GM23338 (cell line): ENCODE results near the gene DTNA. TPM values are rescaled to one million over a fixed set of nuclear protein-coding genes. Genes with fewer than 3 reads are reported as not detected.

Experiments
- ATAC-seq: fragments of 200-7000 bp; cut with Tn5 transposase; 3 replicates; pipeline ENCODE4 v1.9.1; 2020
- DNase-seq: peaks from one replicate; pipeline ENCODE4 v3.0.0-alpha.2; 2015; ENCODE audit warnings: low spot score
- H2AFZ ChIP-seq: fragments of 200-600 bp; sonication (generic); 2 replicates; pipeline ENCODE4 v1.8.0; 2016; ENCODE audit warnings: antibody characterized with exemption, mild to moderate bottlenecking, moderate library complexity
- H3F3A ChIP-seq: fragments of 200-600 bp; sonication (generic); replicated peaks from 2 replicates; pipeline ENCODE4 v1.8.0; 2017; ENCODE audit warnings: antibody characterized with exemption, mixed run types, low read depth
- H3K27ac ChIP-seq: fragments of 200-600 bp; sonication (generic); 2 replicates; pipeline ENCODE4 v1.6.1; 2016; ENCODE audit warnings: low read depth
- H3K27me3 ChIP-seq: fragments of 200-600 bp; sonication (generic); 2 replicates; pipeline ENCODE4 v1.8.0; 2016; ENCODE audit warnings: mild to moderate bottlenecking, mixed run types, moderate library complexity; ENCODE audit not compliant: insufficient read depth
- H3K36me3 ChIP-seq: fragments of 200-600 bp; sonication (generic); 2 replicates; pipeline ENCODE4 v1.8.0; 2016; ENCODE audit warnings: mild to moderate bottlenecking; ENCODE audit not compliant: insufficient read depth
- H3K4me1 ChIP-seq: fragments of 200-600 bp; sonication (generic); 2 replicates; pipeline ENCODE4 v1.8.0; 2016; ENCODE audit warnings: mild to moderate bottlenecking, moderate library complexity; ENCODE audit not compliant: insufficient read depth
- H3K4me2 ChIP-seq: fragments of 200-600 bp; sonication (generic); 2 replicates; pipeline ENCODE4 v1.7.1; 2017; ENCODE audit warnings: mixed run types
- H3K4me3 ChIP-seq: fragments of 200-600 bp; sonication (generic); 2 replicates; pipeline ENCODE4 v1.6.1; 2016; ENCODE audit warnings: mixed run types
- H3K79me2 ChIP-seq: fragments of 200-600 bp; sonication (generic); replicated peaks from 2 replicates; pipeline ENCODE4 v1.8.0; 2017; ENCODE audit warnings: mild to moderate bottlenecking; ENCODE audit not compliant: insufficient read depth
- H3K9me2 ChIP-seq: fragments of 200-600 bp; sonication (generic); 2 replicates; pipeline ENCODE4 v1.8.0; 2017; ENCODE audit not compliant: insufficient read depth
- H4K20me1 ChIP-seq: fragments of 200-600 bp; sonication (generic); replicated peaks from 2 replicates; pipeline ENCODE4 v1.8.0; 2017; ENCODE audit warnings: mild to moderate bottlenecking; ENCODE audit not compliant: insufficient read depth
- H3K27ac Mint-ChIP-seq: 2 replicates; pipeline ENCODE4 v1.8.0; 2020; ENCODE audit warnings: inconsistent platforms, mild to moderate bottlenecking, moderate library complexity, mixed read lengths
- H3K27me3 Mint-ChIP-seq: 3 replicates; pipeline ENCODE4 v1.8.0; 2022; ENCODE audit warnings: low read depth, mild to moderate bottlenecking, moderate library complexity, mixed read lengths, inconsistent platforms; ENCODE audit not compliant: insufficient read depth, poor library complexity
- H3K36me3 Mint-ChIP-seq: 3 replicates; pipeline ENCODE4 v1.8.0; 2021; ENCODE audit warnings: low read depth, mild to moderate bottlenecking, inconsistent platforms, moderate library complexity, mixed read lengths
- H3K4me1 Mint-ChIP-seq: 3 replicates; pipeline ENCODE4 v1.8.0; 2020; ENCODE audit warnings: mild to moderate bottlenecking, inconsistent platforms, mixed read lengths
- H3K4me3 Mint-ChIP-seq: 3 replicates; pipeline ENCODE4 v1.8.0; 2021; ENCODE audit warnings: moderate library complexity, mild to moderate bottlenecking, inconsistent platforms, mixed read lengths
- H3K9me3 Mint-ChIP-seq: 3 replicates; pipeline ENCODE4 v1.8.0; 2020; ENCODE audit warnings: moderate library complexity, mild to moderate bottlenecking, inconsistent platforms, mixed read lengths
- NANOG ChIP-seq: IDR thresholded peaks from 2 replicates; pipeline ENCODE4 v1.6.1; 2016; ENCODE audit warnings: antibody characterized with exemption, borderline replicate concordance
- ZNF114 ChIP-seq: fragments of 250-450 bp; sonication (Bioruptor Pico); IDR thresholded peaks from 2 replicates; pipeline ENCODE4 v1.5.0; 2020; ENCODE audit warnings: mild to moderate bottlenecking, moderate library complexity
- long read RNA-seq: library from polyadenylated mRNA; unstranded; transcript quantifications from one replicate; pipeline ENCODE4 v2.0.0, GENCODE V29; 2020; ENCODE audit not compliant: unreplicated experiment
- polyA plus RNA-seq: library from polyadenylated mRNA; unstranded; fragments of >200 nt; fragmentation: Nextera tagmentation; extraction: Ambion mirVana; gene quantifications from 2 replicates; pipeline ENCODE4 v1.2.1, GENCODE V29; 2016
- total RNA-seq: library from RNA; depleted of rRNA; stranded (reverse); fragments of >200 nt; shearing (Covaris generic); gene quantifications from 2 replicates; pipeline ENCODE4 v1.2.3, GENCODE V29; 2014; rRNA removed
- TF ChIP-seq, protein P1 (sequence below): IDR thresholded peaks from one replicate; pipeline ENCODE4 v1.6.1; 2018; ENCODE audit warnings: antibody characterized with exemption; ENCODE audit not compliant: unreplicated experiment

The DTNA gene
- total RNA-seq (25.1 and 34.4 TPM in 2 replicates), polyA plus RNA-seq (9.5 and 11.5 TPM in 2 replicates)
- long read RNA-seq, partial matches to known transcripts, result 2 of 4 reads
- long read RNA-seq, other reads (novel, unspliced or antisense), result 2 of 4 reads

DNA sequence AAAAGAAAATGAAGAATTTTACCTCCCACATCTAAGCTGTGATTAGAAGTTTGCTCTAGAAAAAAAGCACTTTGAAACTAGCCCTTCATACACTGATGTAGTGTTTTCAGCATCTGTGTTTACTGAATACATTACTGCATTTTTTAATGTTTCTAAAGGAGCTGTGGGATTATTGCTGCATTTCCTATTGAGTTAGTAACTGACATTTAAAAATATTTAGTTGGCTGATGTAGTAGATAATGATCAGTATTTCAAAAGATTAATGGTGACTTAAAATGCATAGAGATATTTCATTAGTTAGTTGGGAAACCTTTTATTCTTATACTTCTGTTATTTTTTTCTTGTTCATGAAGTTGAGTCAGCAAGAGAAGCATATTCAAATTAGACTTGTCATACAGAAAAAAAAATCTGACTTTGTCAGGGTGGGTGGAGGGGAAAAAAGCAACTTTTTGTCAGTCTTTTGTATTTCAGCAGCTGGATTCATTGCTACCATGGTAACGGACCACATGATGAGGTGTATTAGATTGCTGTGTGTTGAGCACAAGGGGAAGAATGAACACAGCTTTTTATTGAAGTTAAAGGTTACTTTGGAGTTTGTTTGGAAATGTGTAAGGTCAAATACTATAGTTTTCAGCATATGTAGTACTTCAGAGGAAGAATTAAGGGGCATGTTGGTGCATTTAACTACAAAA is at the start of gene DTNA:
Gene DTNA (plus strand): TSS at position 549 of the 692 bp plus-strand sequence. CDS start 45,679 bp downstream, outside the sequence.
- no peak within 1 kb of the TSS for H3K4me2 ChIP-seq
- H3K79me2 ChIP-seq, result no peaks in the 10 kb centered on the region
- Mint-ChIP-seq H3K9me3 (no peaks in the 10 kb centered on the region), H3K4me1 (peaks cover 37% of the 10 kb centered on the region), H3K27ac (peak within 1 kb of the TSS; percentile 94), H3K36me3 (no peaks in the 10 kb centered on the region), H3K4me3 (peak within 1 kb of the TSS; percentile 18; the same call in 1 of the 3 replicates), H3K27me3 (no peaks in the 10 kb centered on the region)
- no peak for TF ChIP-seq ZNF114 (CRISPR knock-in tag)
- TF ChIP-seq, protein P1, sequence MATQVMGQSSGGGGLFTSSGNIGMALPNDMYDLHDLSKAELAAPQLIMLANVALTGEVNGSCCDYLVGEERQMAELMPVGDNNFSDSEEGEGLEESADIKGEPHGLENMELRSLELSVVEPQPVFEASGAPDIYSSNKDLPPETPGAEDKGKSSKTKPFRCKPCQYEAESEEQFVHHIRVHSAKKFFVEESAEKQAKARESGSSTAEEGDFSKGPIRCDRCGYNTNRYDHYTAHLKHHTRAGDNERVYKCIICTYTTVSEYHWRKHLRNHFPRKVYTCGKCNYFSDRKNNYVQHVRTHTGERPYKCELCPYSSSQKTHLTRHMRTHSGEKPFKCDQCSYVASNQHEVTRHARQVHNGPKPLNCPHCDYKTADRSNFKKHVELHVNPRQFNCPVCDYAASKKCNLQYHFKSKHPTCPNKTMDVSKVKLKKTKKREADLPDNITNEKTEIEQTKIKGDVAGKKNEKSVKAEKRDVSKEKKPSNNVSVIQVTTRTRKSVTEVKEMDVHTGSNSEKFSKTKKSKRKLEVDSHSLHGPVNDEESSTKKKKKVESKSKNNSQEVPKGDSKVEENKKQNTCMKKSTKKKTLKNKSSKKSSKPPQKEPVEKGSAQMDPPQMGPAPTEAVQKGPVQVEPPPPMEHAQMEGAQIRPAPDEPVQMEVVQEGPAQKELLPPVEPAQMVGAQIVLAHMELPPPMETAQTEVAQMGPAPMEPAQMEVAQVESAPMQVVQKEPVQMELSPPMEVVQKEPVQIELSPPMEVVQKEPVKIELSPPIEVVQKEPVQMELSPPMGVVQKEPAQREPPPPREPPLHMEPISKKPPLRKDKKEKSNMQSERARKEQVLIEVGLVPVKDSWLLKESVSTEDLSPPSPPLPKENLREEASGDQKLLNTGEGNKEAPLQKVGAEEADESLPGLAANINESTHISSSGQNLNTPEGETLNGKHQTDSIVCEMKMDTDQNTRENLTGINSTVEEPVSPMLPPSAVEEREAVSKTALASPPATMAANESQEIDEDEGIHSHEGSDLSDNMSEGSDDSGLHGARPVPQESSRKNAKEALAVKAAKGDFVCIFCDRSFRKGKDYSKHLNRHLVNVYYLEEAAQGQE, result no peak
- no peaks in the 10 kb centered on the region for H3K36me3 ChIP-seq
- ATAC-seq, result peak; percentile 35; the same call in 1 of the 3 replicates
- DNase-seq, result peak; percentile 65
- no peaks in the 10 kb centered on the region; the same call in 1 of the 2 replicates for H3K9me2 ChIP-seq
- no peak within 1 kb of the TSS for H2AFZ ChIP-seq
- no peak within 1 kb of the TSS for H3K4me3 ChIP-seq
- no peaks in the 10 kb centered on the region for H3K27me3 ChIP-seq
- H4K20me1 ChIP-seq, result no peaks in the 10 kb centered on the region
- H3K27ac ChIP-seq, result no peak within 1 kb of the TSS
- peaks cover 47% of the 10 kb centered on the region for H3K4me1 ChIP-seq
- H3F3A ChIP-seq, result no peaks in the 10 kb centered on the region

DNA sequence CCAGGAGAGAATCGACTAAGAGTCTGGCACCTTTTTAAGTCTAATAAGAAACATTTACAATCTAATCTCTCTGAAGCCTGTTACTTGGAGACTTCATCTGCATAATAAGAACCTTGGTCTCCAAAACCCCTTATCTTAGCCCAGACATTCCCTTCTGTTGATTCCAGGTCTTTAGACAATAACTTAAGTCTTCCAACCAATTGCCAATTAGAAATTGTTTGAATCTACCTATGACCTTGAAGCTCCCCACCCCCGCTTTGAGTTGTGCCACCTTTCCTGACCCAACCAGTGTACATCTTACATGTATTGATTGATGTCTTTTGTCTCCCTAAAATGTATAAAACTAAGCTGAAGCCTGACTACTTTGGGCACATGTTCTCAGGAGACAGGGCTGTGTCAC is 49.5 kb upstream of the DTNA start:
- Histone ChIP-seq H3K4me2 (peak overlapping the region; percentile 28), H3K9me2 (no peaks in the 10 kb centered on the region), H3F3A (no peaks in the 10 kb centered on the region; the same call in 1 of the 2 replicates), H3K4me1 (peaks cover 45% of the 10 kb centered on the region), H4K20me1 (no peaks in the 10 kb centered on the region), H2AFZ (no peak overlapping the region), H3K79me2 (no peaks in the 10 kb centered on the region), H3K27ac (peak overlapping the region; percentile 97), H3K27me3 (no peaks in the 10 kb centered on the region), H3K4me3 (peak overlapping the region; percentile 11), H3K36me3 (no peaks in the 10 kb centered on the region)
- H3K9me3 Mint-ChIP-seq, result no peaks in the 10 kb centered on the region
- peak; percentile 60 for DNase-seq
- no peaks in the 10 kb centered on the region for H3K36me3 Mint-ChIP-seq
- peak; percentile 45; the same call in 1 of the 2 replicates for TF ChIP-seq NANOG
- TF ChIP-seq, protein P1, result no peak
- ATAC-seq, result no peak; the same call in 1 of the 3 replicates
- peak overlapping the region; percentile 45 for H3K4me3 Mint-ChIP-seq
- H3K27me3 Mint-ChIP-seq, result peaks cover 4% of the 10 kb centered on the region
- H3K4me1 Mint-ChIP-seq, result peaks cover 48% of the 10 kb centered on the region
- peak overlapping the region; percentile 98 for H3K27ac Mint-ChIP-seq
